ENCODE measurements around the gene UMAD1. TPM values are rescaled to one million over a fixed set of nuclear protein-coding genes. Genes with fewer than 3 reads are reported as not detected.

UMAD1 gene
- total RNA-seq, 4 donors from 2014 or later, result 9.4 to 17.8 (median 12.1) TPM

DNA sequence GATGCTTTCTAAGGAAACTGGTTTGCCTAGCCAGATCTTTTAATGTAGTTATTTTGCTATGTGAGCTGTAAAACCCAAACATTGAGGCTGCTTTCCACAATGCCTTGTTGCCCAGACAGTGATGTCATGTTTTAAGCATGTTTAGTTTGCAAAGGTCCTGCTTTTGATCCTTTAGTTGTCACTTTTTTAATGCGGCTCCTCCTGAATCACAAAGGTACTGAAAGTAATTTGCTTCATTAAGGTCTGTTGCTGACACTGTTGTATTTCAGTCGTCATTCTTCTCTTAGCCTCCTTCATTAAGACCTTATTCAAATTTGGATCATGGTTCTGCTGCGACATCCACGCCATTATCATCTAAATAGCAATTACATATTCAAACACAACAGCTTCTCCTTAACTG lies 67.3 kb downstream of the UMAD1 start:
- TF ChIP-seq, protein P1, sequence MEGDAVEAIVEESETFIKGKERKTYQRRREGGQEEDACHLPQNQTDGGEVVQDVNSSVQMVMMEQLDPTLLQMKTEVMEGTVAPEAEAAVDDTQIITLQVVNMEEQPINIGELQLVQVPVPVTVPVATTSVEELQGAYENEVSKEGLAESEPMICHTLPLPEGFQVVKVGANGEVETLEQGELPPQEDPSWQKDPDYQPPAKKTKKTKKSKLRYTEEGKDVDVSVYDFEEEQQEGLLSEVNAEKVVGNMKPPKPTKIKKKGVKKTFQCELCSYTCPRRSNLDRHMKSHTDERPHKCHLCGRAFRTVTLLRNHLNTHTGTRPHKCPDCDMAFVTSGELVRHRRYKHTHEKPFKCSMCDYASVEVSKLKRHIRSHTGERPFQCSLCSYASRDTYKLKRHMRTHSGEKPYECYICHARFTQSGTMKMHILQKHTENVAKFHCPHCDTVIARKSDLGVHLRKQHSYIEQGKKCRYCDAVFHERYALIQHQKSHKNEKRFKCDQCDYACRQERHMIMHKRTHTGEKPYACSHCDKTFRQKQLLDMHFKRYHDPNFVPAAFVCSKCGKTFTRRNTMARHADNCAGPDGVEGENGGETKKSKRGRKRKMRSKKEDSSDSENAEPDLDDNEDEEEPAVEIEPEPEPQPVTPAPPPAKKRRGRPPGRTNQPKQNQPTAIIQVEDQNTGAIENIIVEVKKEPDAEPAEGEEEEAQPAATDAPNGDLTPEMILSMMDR (IDR thresholded peaks at IDR 0.05; ENCODE audit: low read depth), result no peak

DNA sequence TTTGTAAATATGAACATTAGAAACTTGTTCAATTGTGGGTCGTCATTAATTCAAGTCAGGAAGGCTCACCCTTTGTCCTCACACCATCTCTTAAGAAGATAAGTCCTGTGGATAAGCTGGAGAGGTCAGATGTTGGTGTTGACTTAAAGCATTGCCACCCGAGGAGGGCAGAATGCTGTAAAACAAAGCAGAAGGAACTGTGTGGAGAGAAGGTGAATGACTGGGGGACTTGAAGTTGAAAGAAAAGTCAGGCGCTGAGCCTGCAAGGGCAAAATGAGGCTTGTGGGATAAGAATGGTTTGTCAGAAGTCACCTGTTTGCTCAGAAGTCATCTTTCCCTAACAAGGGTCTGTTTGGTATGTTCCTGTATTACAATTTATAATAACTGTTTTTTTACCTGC lies 68.7 kb downstream of the UMAD1 start:
- TF ChIP-seq, protein P1 (IDR thresholded peaks at IDR 0.05; ENCODE audit: low read depth), result no peak

DNA sequence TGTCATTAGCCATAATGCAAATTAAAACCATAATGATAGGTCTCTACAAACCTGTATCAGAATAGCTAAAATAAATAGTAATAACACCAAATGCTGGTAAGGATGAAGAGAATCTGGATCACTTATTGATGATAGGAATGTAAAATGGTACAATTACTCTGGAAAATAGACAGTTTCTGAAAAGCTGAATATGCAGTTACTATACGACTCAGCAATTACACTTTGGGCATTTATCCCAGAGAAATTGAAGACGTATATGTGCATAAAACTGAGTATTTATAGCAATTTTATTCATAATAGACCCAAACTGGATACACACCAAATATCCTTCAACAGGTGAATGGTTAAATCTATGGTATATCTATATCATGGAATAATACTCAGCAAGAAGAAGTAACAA lies 69.9 kb downstream of the UMAD1 start:
- TF ChIP-seq, protein P1 (IDR thresholded peaks at IDR 0.05; ENCODE audit: low read depth), result no peak

DNA sequence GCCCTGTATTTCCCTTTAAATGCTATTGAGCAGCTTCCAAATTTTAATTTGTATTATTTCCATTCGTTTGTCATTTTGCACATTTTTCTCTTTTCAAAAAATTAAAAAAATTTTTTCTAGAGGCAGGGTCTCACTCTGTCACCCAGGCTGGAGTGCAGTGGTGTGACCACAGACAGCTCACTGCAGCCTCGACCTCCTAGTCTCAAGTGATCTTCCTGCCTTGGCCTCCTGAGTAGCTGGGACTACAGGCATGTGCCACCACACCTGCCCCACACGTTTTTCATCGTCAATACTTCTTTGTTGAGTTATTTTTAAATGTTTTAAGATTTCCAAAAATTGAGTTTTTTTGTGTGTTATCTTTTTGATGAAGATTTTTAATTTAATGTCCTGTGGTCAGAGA lies 73.2 kb downstream of the UMAD1 start:
- TF ChIP-seq, protein P1 (IDR thresholded peaks at IDR 0.05; ENCODE audit: low read depth), result no peak

DNA sequence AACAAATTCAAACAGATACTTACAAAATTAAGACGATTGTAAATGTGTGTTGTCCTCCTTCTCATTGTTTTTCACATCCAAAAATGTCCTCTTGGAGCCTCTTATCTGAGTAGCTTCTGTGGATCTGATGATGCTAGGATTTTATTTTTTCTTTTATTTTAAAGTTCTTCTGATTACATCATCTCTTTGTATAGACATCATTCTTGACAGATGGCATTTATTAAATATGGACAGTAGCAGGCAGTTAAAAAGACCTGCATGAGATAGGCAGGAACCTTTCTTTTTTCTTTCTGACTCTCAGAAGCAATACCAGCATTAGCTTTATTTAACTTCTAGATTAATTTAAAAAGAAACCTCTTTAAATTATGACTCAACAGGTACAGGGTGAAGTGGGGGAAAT lies 77.9 kb downstream of the UMAD1 start, which contains the start of gene RPA3:
Gene RPA3, minus strand, starts transcription at position 116 of the 400 bp plus-strand sequence. CDS start 78,189 bp downstream, outside the sequence.
- TF ChIP-seq, protein P1 (IDR thresholded peaks at IDR 0.05; ENCODE audit: low read depth), result no peak

DNA sequence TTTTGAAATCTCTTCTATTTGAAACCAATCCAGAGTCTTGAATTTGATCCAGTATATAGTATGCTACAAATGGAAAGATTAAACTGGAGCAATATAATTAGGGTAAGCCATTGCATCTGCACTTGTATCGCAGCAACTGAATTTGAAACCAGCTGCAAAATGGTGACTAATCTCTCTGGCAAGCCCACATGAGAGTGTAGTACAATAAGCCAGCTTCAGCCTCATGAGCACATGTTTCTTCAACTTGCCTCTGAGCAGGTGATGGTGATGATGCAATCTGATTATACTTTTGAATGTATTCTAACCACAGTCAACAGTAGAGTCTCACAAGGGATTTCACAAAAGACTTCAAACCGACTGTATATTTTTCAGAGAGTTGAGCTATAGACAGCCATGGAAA lies 78.7 kb downstream of the UMAD1 start:
- TF ChIP-seq, protein P1 (IDR thresholded peaks at IDR 0.05; ENCODE audit: low read depth), result no peak

DNA sequence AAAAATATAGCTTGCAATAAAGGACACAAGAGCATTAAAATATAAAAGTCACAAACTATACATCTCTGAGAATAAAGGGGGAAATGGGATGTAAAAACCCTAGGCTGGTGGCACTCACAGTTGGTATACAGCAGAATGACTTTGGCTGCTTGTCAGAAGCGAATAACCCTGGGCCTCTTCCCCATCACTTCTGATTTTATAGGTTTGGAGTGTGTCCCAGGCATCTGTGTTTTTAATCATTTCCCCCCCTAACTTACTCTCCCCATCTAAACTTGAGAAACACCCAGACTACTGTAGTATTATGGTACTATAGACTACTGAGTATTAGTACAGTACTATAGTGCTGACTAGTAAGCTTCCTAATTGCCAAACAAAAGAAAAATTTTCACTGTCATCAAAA lies 79.6 kb downstream of the UMAD1 start:
- TF ChIP-seq, protein P1 (IDR thresholded peaks at IDR 0.05; ENCODE audit: low read depth), result no peak
